ENCODE data around the gene GALNT13. TPM values are rescaled to one million over a fixed set of nuclear protein-coding genes. Genes with fewer than 3 reads are reported as not detected.
A peak's percentile ranks its signal among the peaks of the same experiment; 100 is the strongest.

Gene GALNT13
- total and polyA plus RNA-seq, 2 of the 13 experiments (the other 11 are each of a cell fraction or from before 2014, with no cell fraction given), result 1.3 to 5.0 TPM

- TF ChIP-seq ZNF512B (CRISPR knock-in tag; IDR thresholded peaks at IDR 0.05; ENCODE audit: borderline replicate concordance), result no peak
- no peak for TF ChIP-seq BATF2 (CRISPR knock-in tag; IDR thresholded peaks at IDR 0.05)
- TF ChIP-seq RARA (CRISPR knock-in tag; IDR thresholded peaks at IDR 0.05), result peak; percentile 74
- TF ChIP-seq ZNF761 (CRISPR knock-in tag; conservative IDR thresholded peaks at IDR 0.05), result no peak
- peak; percentile 44; the same call in 1 of the 2 replicates for TF ChIP-seq RERE (CRISPR knock-in tag; IDR thresholded peaks at IDR 0.05; ENCODE audit: low read depth)
- TF ChIP-seq FLYWCH1 (CRISPR knock-in tag; IDR thresholded peaks at IDR 0.05), result no peak
- TF ChIP-seq KLF13 (CRISPR knock-in tag; IDR thresholded peaks at IDR 0.05), result no peak
- 0 out of 2 replicates have a peak, but pooled peaks have one; percentile 35 for TF ChIP-seq HDAC2 (CRISPR knock-in tag; IDR thresholded peaks at IDR 0.05)
- peak; percentile 52 for TF ChIP-seq POGZ (CRISPR knock-in tag; IDR thresholded peaks at IDR 0.05)
- no peak for TF ChIP-seq E2F5 (CRISPR knock-in tag; conservative IDR thresholded peaks at IDR 0.05)
- TF ChIP-seq KAT2B (IDR thresholded peaks at IDR 0.05; ENCODE audit: borderline replicate concordance, low read depth, low read length), result peak; percentile 38
- TF ChIP-seq SOX13 (IDR thresholded peaks at IDR 0.05), result no peak
- peak in 1 of 2 experiments; percentile 68; a peak in 1 of 4 replicates for TF ChIP-seq SOX13 (CRISPR knock-in tag; conservative IDR thresholded peaks at IDR 0.05 in 1 of 2, IDR thresholded peaks at IDR 0.05 in 1 of 2)
- TF ChIP-seq ZNF503 (CRISPR knock-in tag; IDR thresholded peaks at IDR 0.05), result 0 out of 2 replicates have a peak, but pooled peaks have one; percentile 45
- no peak for TF ChIP-seq IRF9 (CRISPR knock-in tag; IDR thresholded peaks at IDR 0.05; ENCODE audit: borderline replicate concordance)
- peak; percentile 34; the same call in 1 of the 2 replicates for TF ChIP-seq ZNF569 (CRISPR knock-in tag; IDR thresholded peaks at IDR 0.05; ENCODE audit: borderline replicate concordance)
- peak; percentile 33; the same call in 1 of the 2 replicates for TF ChIP-seq HNF4A (CRISPR knock-in tag; IDR thresholded peaks at IDR 0.05)
These were observed 522.9 kb downstream of the GALNT13 start (continued) for GRCh38 chr2:154394600-154394999.
